Heart left ventricle (tissue), 16 donors: Measurements from ENCODE around the gene STAG1. TPM values are rescaled to one million over a fixed set of nuclear protein-coding genes. Genes with fewer than 3 reads are reported as not detected.
"Not testable (repeated sequence)": the region's sequence is repeated elsewhere in the genome, so short reads cannot be mapped to it uniquely, and the experiment has no call there.

Experiments
- ATAC-seq, 4 donors: fragments of 200-7000 bp; cut with Tn5 transposase; one replicate each; pipeline ENCODE4 v1.9.1; 2020 to 2022; ENCODE audit warnings: moderate library complexity in 4 of 4, mild to moderate bottlenecking in 3 of 4, moderate number of reproducible peaks in 1 of 4
- DNase-seq, 5 donors: peaks; one replicate each; pipeline ENCODE4 v3.0.0-alpha.2; 2020
- H3K27ac ChIP-seq, 12 donors: fragments of 200-600 bp; sonication (generic) in 4 of 12; one replicate each; pipeline versions ENCODE4 v1.5.0 to v1.8.0; 2016 to 2022; ENCODE audit warnings: mild to moderate bottlenecking in 2 of 12
- H3K27me3 ChIP-seq, 9 donors: fragments of 200-600 bp; sonication (generic) in 2 of 9; one replicate each; pipeline versions ENCODE4 v1.5.1 to v1.8.0; 2016 to 2022; ENCODE audit warnings: mild to moderate bottlenecking in 3 of 9
- H3K36me3 ChIP-seq, 9 donors: fragments of 200-600 bp; sonication (generic) in 2 of 9; one replicate each; pipeline versions ENCODE4 v1.5.0 to v1.8.0; 2018 to 2022; ENCODE audit warnings: mild to moderate bottlenecking in 2 of 9
- H3K4me1 ChIP-seq, 12 donors: fragments of 200-600 bp; sonication (generic) in 4 of 12; one replicate each; pipeline versions ENCODE4 v1.5.0 to v1.8.0; 2016 to 2022; ENCODE audit warnings: mild to moderate bottlenecking in 3 of 12
- H3K4me3 ChIP-seq, 12 donors: fragments of 200-600 bp; sonication (generic) in 4 of 12; one replicate each; pipeline versions ENCODE4 v1.5.0 to v1.8.0; 2017 to 2022; ENCODE audit warnings: mild to moderate bottlenecking in 9 of 12, moderate library complexity in 4 of 12
- H3K9me3 ChIP-seq, 12 donors: fragments of 200-600 bp; sonication (generic) in 4 of 12; one replicate each; pipeline versions ENCODE4 v1.5.0 to v1.8.0; 2016 to 2022; ENCODE audit warnings: mild to moderate bottlenecking in 1 of 12
- POLR2A ChIP-seq, 2 donors: fragments of 450-650 bp; IDR thresholded peaks; one replicate each; pipeline ENCODE4 v1.6.1; 2017; ENCODE audit warnings: antibody characterized with exemption in 2 of 2, mild to moderate bottlenecking in 2 of 2, moderate library complexity in 2 of 2
- WGBS, 4 donors: extraction: QIAGEN DNeasy Blood & Tissue Kit in 2 of 4; methylation state at CpG; one replicate each; pipeline versions ENCODE4 v1.1.5 to v1.1.7; 2013 to 2018; 5-methylcytosine and 5-hydroxymethylcytosine counted together
- intact Hi-C, 10 donors: fragments of 100-400 bp; cut with DNase I; formaldehyde crosslinking; loops; one replicate each; pipeline versions ENCODE4 v1.11.1 to v1.14.2; 2022
- polyA plus RNA-seq, 2 donors: library from polyadenylated mRNA; stranded (reverse); fragments of 200-250 nt; gene quantifications; one replicate each; pipeline ENCODE4 v1.2.3, GENCODE V29; 2013
- total RNA-seq, 9 donors: library from RNA; depleted of rRNA in 2 of 9; stranded (reverse); fragments of >200 nt in 2 of 9; fragmentation: NEBNext Ultra II Directional in 3 of 9; extraction: Animal tissue kit (Norgen Biotek cat#: 25700) in 3 of 9; gene quantifications; one replicate each; pipeline versions ENCODE4 v1.1.0 to v1.2.4, GENCODE V29; 2016 to 2023
- TF ChIP-seq, protein P1 (sequence below), 12 donors: fragments of 200-600 bp; sonication (generic) in 4 of 12; IDR thresholded peaks; one replicate each; pipeline versions ENCODE4 v1.5.0 to v1.8.0; 2018 to 2022; ENCODE audit warnings: antibody characterized with exemption in 12 of 12, mild to moderate bottlenecking in 5 of 12
- donor health status: ischemic (EF 13 %, LVEDD 7.1; RV severe dilation, severe dysfunction).
- donor health status: healthy with polysubstance abuse.
- donor health status: DM: no; HTN: yes; CAD: no.
- donor health status: DM: no; HTN: no; CAD: no.
- donor health status: ischemic (EF 25% LVEDD 6.9; RV normal size, moderate dysfunction).
- donor health status: ischemic (EF 25% LVEDD 5.7; RV mildly dilated, moderate dysfunction).
- donor health status: healthy.
- donor health status: DM: yes; HTN: yes; CAD: no.
- donor health status: ischemic (EF 35%, LVEDD 5.7; RV mildly dilated, moderate dysfunction).
- donor health status: nonischemic (EF 11% LVEDD 7.7; RV severe dilation, severe dysfunction).
- donor health status: DM: yes; HTN: yes; CAD: no.
- donor health status: PGD.
- donor health status: ischemic (EF 29% LVEDD 5.4; RV normal size, mild dysfunction).
- donor health status: nonischemic (EF 23%, LVEDD 6.1; RV moderate dilation, normal function).

STAG1 gene
- total and polyA plus RNA-seq, 11 donors = 7.2 to 23.4 (median 19.8) TPM

DNA sequence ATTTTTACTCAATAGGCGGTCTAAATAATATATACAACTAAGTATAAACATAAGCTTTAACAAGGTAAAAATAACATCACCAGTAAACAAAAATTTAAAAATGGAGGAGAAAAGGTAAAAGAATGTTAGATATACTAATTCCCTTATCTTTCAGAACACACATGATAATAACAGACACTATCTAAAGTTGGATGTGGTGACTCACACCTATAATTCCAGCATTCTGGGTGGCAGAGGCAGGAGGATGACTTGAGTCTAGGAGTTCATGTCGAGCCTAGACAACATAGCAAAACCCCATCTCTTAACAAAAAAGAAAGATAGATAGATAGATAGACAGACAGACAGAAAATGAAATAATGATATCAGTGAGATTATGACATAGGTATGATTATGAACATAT, 85.1 kb downstream of the STAG1 start:
- 92 to 95% (median 93%) methylated on average over 2 of the region's 2 CpGs for WGBS, 4 donors
- intact Hi-C loops = no loop called here

DNA sequence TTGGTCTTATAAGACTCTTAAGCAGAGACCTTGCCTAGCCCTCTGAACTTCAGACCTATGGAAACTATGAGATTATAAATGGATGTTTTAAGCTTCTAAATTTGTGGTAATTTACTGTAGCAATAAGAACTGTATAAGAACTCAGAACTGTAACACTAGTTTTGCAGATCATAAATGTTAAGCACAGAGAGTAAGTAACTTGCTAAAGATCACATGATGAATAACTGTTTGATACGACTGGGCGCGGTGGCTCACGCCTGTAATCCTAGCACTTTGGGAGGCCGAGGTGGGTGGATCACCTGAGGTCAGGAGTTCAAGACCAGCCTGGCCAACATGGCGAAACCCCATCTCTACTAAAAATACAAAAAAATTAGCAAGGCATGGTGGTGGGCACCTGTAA, 85.9 kb downstream of the STAG1 start:
- H3K4me3 ChIP-seq, H3K36me3 ChIP-seq, H3K27me3 ChIP-seq, DNase-seq, H3K9me3 ChIP-seq, intact Hi-C loops, H3K27ac ChIP-seq, ATAC-seq: not testable (repeated sequence)
- 95 to 99% (median 97%) methylated on average over 6 of the region's 6 CpGs for WGBS, 4 donors
- H3K4me1 ChIP-seq = peaks cover 0 to 15% (median 0%) of the 10 kb centered on the region in 12 donors

More for the DNA sequence above, 85.1 kb downstream of the STAG1 start:
- Histone ChIP-seq H3K9me3 (no peaks in the 10 kb centered on the region), H3K36me3 (peaks cover 0 to 8% (median 0%) of the 10 kb centered on the region in 9 donors), H3K27me3 (no peaks in the 10 kb centered on the region), H3K4me3 (no peak overlapping the region), H3K27ac (no peak overlapping the region), H3K4me1 (peaks cover 0 to 22% (median 4%) of the 10 kb centered on the region in 12 donors)
- ATAC-seq (no peak), DNase-seq (no peak)
- TF ChIP-seq, protein P1, sequence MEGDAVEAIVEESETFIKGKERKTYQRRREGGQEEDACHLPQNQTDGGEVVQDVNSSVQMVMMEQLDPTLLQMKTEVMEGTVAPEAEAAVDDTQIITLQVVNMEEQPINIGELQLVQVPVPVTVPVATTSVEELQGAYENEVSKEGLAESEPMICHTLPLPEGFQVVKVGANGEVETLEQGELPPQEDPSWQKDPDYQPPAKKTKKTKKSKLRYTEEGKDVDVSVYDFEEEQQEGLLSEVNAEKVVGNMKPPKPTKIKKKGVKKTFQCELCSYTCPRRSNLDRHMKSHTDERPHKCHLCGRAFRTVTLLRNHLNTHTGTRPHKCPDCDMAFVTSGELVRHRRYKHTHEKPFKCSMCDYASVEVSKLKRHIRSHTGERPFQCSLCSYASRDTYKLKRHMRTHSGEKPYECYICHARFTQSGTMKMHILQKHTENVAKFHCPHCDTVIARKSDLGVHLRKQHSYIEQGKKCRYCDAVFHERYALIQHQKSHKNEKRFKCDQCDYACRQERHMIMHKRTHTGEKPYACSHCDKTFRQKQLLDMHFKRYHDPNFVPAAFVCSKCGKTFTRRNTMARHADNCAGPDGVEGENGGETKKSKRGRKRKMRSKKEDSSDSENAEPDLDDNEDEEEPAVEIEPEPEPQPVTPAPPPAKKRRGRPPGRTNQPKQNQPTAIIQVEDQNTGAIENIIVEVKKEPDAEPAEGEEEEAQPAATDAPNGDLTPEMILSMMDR (IDR thresholded peaks at IDR 0.05) = no peak
- no peak for TF ChIP-seq POLR2A (IDR thresholded peaks at IDR 0.05)

DNA sequence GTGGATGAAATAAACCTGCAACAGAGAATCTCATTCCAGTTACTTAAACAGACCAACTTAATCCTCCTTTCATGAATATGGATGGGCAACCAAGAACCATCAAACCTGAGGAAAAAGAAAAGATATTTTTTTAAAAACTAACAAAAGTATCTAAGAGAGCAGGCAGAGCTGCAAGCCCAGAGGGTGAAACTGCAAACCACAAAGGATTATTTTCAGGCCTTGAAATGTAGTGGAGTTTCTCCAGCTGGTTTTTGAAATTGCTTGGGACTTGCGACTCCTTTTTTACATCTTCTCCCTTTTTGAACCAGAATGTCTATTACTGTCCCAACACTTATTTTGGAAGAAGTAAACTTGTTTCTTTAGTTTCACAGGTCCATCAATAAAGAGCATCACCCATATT, 87.4 kb downstream of the STAG1 start:
- no peaks in the 10 kb centered on the region for H3K27me3 ChIP-seq
- H3K4me1 ChIP-seq = peaks cover 0 to 18% (median 2%) of the 10 kb centered on the region in 12 donors
- 93 to 100% (median 95%) methylated on average over 1 of the region's 1 CpG for WGBS, 4 donors
- intact Hi-C loops = no loop called here
- H3K4me3 ChIP-seq = no peak overlapping the region
- H3K27ac ChIP-seq = no peak overlapping the region
- no peak for TF ChIP-seq POLR2A (IDR thresholded peaks at IDR 0.05)
- TF ChIP-seq, protein P1 (IDR thresholded peaks at IDR 0.05) = no peak
- ATAC-seq = no peak
- peaks cover 0 to 8% (median 0%) of the 10 kb centered on the region in 9 donors for H3K36me3 ChIP-seq
- H3K9me3 ChIP-seq = no peaks in the 10 kb centered on the region
- DNase-seq = no peak

DNA sequence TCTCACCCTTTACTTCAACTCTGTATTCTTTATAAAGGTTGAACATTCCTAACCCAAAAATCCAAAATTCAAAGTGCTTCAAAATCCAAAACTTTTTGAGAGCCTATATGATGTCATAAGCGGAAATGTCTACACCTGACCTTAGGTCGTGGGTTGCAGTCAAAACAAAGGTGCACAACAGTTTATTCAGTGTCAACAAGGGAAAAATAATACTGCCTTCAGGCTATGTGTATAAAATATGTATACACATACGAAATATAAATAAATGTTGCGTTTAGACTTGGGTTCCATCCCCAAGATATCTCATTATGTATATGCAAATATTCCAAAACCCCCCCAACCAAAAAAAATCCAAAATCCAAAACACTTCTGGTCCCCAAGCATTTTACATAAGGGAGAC, 90.9 kb downstream of the STAG1 start:
- H3K4me1 ChIP-seq = peaks cover 0 to 19% (median 10%) of the 10 kb centered on the region in 12 donors
- TF ChIP-seq, protein P1 (IDR thresholded peaks at IDR 0.05) = no peak
- no peak for TF ChIP-seq POLR2A (IDR thresholded peaks at IDR 0.05)
- intact Hi-C loops = no loop called here
- H3K27ac ChIP-seq = no peak overlapping the region
- no peaks in the 10 kb centered on the region for H3K36me3 ChIP-seq
- no peak overlapping the region for H3K4me3 ChIP-seq
- no peak for ATAC-seq
- H3K27me3 ChIP-seq = no peaks in the 10 kb centered on the region
- no peaks in the 10 kb centered on the region for H3K9me3 ChIP-seq
- DNase-seq = no peak
- 92 to 97% (median 95%) methylated on average over 4 of the region's 4 CpGs for WGBS, 4 donors
